SK-N-SH (cell line): ENCODE results near the gene DFFB. TPM values are rescaled to one million over a fixed set of nuclear protein-coding genes. Genes with fewer than 3 reads are reported as not detected.

Source experiments
- CTCF ChIA-PET: fragments of 300-600, 350-600 bp; formaldehyde crosslinking; extraction: SDS; loops from one replicate; lab custom pipeline; 2021; lab: Yijun Ruan, JAX
- POLR2A ChIA-PET: fragments of 350-600 bp; sonication (Branson Sonifier 250); formaldehyde crosslinking; extraction: SDS; loops from one replicate; lab custom pipeline; 2020; ENCODE audit warnings: antibody characterized with exemption, inconsistent platforms; lab: Yijun Ruan, JAX
- DNase-seq: peaks from one replicate; pipeline ENCODE4 v3.0.0; 2012
- H2AFZ ChIP-seq: fragments of 200-600 bp; sonication (generic); 2 replicates; pipeline ENCODE4 v1.8.1; 2016; ENCODE audit warnings: antibody characterized with exemption, mild to moderate bottlenecking, low read depth
- H3F3A ChIP-seq: fragments of 200-600 bp; sonication (generic); replicated peaks from 2 replicates; pipeline ENCODE3; 2016; ENCODE audit warnings: antibody characterized with exemption, mild to moderate bottlenecking; ENCODE audit not compliant: insufficient read depth
- H3K27ac ChIP-seq, 2 experiments: fragments of 200-500 bp in 1 of 2; fragments of 200-600 bp in 1 of 2; sonication (Bioruptor generic) in 1 of 2; sonication (generic), shearing (Covaris generic) in 1 of 2; 2 replicates each; pipeline versions ENCODE4 v1.5.1 to v1.6.1; 2014 to 2016; ENCODE audit warnings: low read depth in 2 of 2, inconsistent platforms in 1 of 2, low read length in 1 of 2, mild to moderate bottlenecking in 1 of 2, mixed read lengths in 1 of 2
- H3K27me3 ChIP-seq: fragments of 200-600 bp; sonication (generic), shearing (Covaris generic); 2 replicates; pipeline ENCODE4 v1.6.1; 2016; ENCODE audit warnings: mixed run types; ENCODE audit not compliant: insufficient read depth
- H3K36me3 ChIP-seq, 2 experiments: fragments of 200-500 bp in 1 of 2; fragments of 200-600 bp in 1 of 2; sonication (Bioruptor generic) in 1 of 2; sonication (generic) in 1 of 2; replicated peaks in 1 of 2; 2 replicates each; pipeline versions ENCODE3 to v1.5.1; 2014 to 2016; ENCODE audit warnings: low read length in 1 of 2, mild to moderate bottlenecking in 1 of 2; ENCODE audit not compliant: insufficient read depth in 2 of 2, control insufficient read depth in 1 of 2
- H3K4me1 ChIP-seq, 2 experiments: fragments of 200-500 bp in 1 of 2; fragments of 200-600 bp in 1 of 2; sonication (Bioruptor generic) in 1 of 2; sonication (generic), shearing (Covaris generic) in 1 of 2; 2 replicates each; pipeline versions ENCODE4 v1.5.1 to v1.6.1; 2014 to 2016; ENCODE audit warnings: low read depth in 1 of 2, low read length in 1 of 2, mixed run types in 1 of 2; ENCODE audit not compliant: insufficient read depth in 2 of 2, control insufficient read depth in 1 of 2
- H3K4me2 ChIP-seq: fragments of 200-600 bp; sonication (generic), shearing (Covaris generic); 2 replicates; pipeline ENCODE4 v1.6.1; 2017; ENCODE audit warnings: mixed run types
- H3K4me3 ChIP-seq, 2 experiments: fragments of 200-500 bp in 1 of 2; fragments of 200-600 bp in 1 of 2; sonication (Bioruptor generic) in 1 of 2; sonication (generic), shearing (Covaris generic) in 1 of 2; 2 replicates each; pipeline versions ENCODE4 v1.5.1 to v1.8.1; 2014 to 2016; ENCODE audit warnings: low read depth in 2 of 2, inconsistent platforms in 1 of 2, low read length in 1 of 2, mild to moderate bottlenecking in 1 of 2, mixed read lengths in 1 of 2, moderate library complexity in 1 of 2
- H3K79me2 ChIP-seq: fragments of 200-600 bp; sonication (generic); 2 replicates; pipeline ENCODE4 v1.8.1; 2017; ENCODE audit warnings: mild to moderate bottlenecking; ENCODE audit not compliant: insufficient read depth
- H3K9ac ChIP-seq: fragments of 200-600 bp; sonication (generic); 2 replicates; pipeline ENCODE4 v1.6.1; 2017; ENCODE audit warnings: mixed run types
- H3K9me2 ChIP-seq: fragments of 200-600 bp; sonication (generic); 2 replicates; pipeline ENCODE4 v1.6.1; 2017; ENCODE audit warnings: mixed run types
- H3K9me3 ChIP-seq: fragments of 200-600 bp; sonication (generic); 2 replicates; pipeline ENCODE4 v1.6.1; 2017; ENCODE audit warnings: mixed run types, mild to moderate bottlenecking, moderate library complexity
- H4K20me1 ChIP-seq: fragments of 200-600 bp; sonication (generic); 2 replicates; pipeline ENCODE4 v1.6.1; 2017; ENCODE audit warnings: mild to moderate bottlenecking, mixed run types; ENCODE audit not compliant: insufficient read depth
- ELF1 ChIP-seq: IDR thresholded peaks from 2 replicates; pipeline ENCODE4 v1.4.0; 2012
- EP300 ChIP-seq, 2 experiments: IDR thresholded peaks; 2 replicates each; pipeline versions ENCODE4 v1.4.0 to v1.6.1; 2012; ENCODE audit warnings: borderline replicate concordance in 1 of 2, low read depth in 1 of 2, low read length in 1 of 2
- FOSL2 ChIP-seq: IDR thresholded peaks from 2 replicates; pipeline ENCODE4 v1.4.0; 2012; ENCODE audit warnings: low read depth, mild to moderate bottlenecking, moderate library complexity, borderline replicate concordance
- FOXM1 ChIP-seq: IDR thresholded peaks from 2 replicates; pipeline ENCODE4 v1.4.0; 2012; ENCODE audit warnings: low read depth, mild to moderate bottlenecking
- GABPA ChIP-seq: IDR thresholded peaks from 2 replicates; pipeline ENCODE4 v1.4.0; 2012; ENCODE audit warnings: low read depth, mild to moderate bottlenecking
- IRF3 ChIP-seq: fragments of 150-350 bp; IDR thresholded peaks from 2 replicates; pipeline ENCODE4 v1.6.1; 2016; ENCODE audit warnings: mild to moderate bottlenecking, low read depth, low read length
- JUND ChIP-seq: IDR thresholded peaks from 2 replicates; pipeline ENCODE4 v1.4.0; 2012
- PBX3 ChIP-seq: IDR thresholded peaks from 2 replicates; pipeline ENCODE4; 2012
- POLR2AphosphoS5 ChIP-seq: IDR thresholded peaks from 2 replicates; pipeline ENCODE4 v1.6.1; 2012; ENCODE audit warnings: low read depth, low read length
- RCOR1 ChIP-seq: fragments of 150-350 bp; IDR thresholded peaks from 2 replicates; pipeline ENCODE4 v1.6.1; 2017; ENCODE audit warnings: antibody characterized with exemption, low read length
- REST ChIP-seq: IDR thresholded peaks from 2 replicates; pipeline ENCODE4 v1.6.1; 2012; ENCODE audit warnings: mild to moderate bottlenecking, low read depth, low read length, moderate library complexity
- RFX5 ChIP-seq: IDR thresholded peaks from 2 replicates; pipeline ENCODE4 v1.6.1; 2012; ENCODE audit warnings: mild to moderate bottlenecking, improper control_type of control experiment, low read length
- TCF12 ChIP-seq: IDR thresholded peaks from 2 replicates; pipeline ENCODE4 v1.4.0; 2012
- USF2 ChIP-seq: fragments of 150-350 bp; IDR thresholded peaks from 2 replicates; pipeline ENCODE4 v1.6.1; 2017; ENCODE audit warnings: antibody characterized with exemption, low read length, low read depth, borderline replicate concordance
- ZBTB33 ChIP-seq: IDR thresholded peaks from 2 replicates; pipeline ENCODE4 v1.4.0; 2012; ENCODE audit warnings: low read depth, borderline replicate concordance
- WGBS: methylation state at CpG from one replicate; pipeline ENCODE4 v1.1.6; 2017; ENCODE audit warnings: low lambda C conversion rate; 5-methylcytosine and 5-hydroxymethylcytosine counted together
- polyA plus RNA-seq, 3 experiments: library from polyadenylated mRNA; depleted of rRNA; stranded (reverse); fragments of >200 nt; gene quantifications; 2 replicates each; pipeline ENCODE4 v1.2.3, GENCODE V29; 2012

Gene DFFB
- polyA plus RNA-seq, 1 of the 3 experiments (the other 2 are of a cell fraction), result 8.2 TPM

GRCh38 chr1:3816331-3817137 lies 40.7 kb upstream of the DFFB start:
- Histone ChIP-seq H3K9ac (no peak overlapping the region), H3K9me3 (no peaks in the 10 kb centered on the region), H3K27ac (no peak overlapping the region), H3K27me3 (no peaks in the 10 kb centered on the region), H3K36me3 (peaks cover 0 to 23% of the 10 kb centered on the region in 2 experiments), H3K4me1 (peaks cover 0 to 33% of the 10 kb centered on the region in 2 experiments; a peak in 2 of 4 replicates), H3K9me2 (no peaks in the 10 kb centered on the region), H3K79me2 (no peaks in the 10 kb centered on the region), H4K20me1 (no peaks in the 10 kb centered on the region), H2AFZ (no peak overlapping the region), H3F3A (no peaks in the 10 kb centered on the region), H3K4me2 (no peak overlapping the region), H3K4me3 (no peak overlapping the region)
- WGBS, result 91% methylated on average over 26 of the region's 38 CpGs
- ChIA-PET POLR2A (no interaction called here), CTCF (interaction anchor here (1.4 kb wide), 1 partner anchor 15 kb away, joined by 5 read pairs; no protein-coding TSS in a partner anchor)
- DNase-seq, result no peak
- TF ChIP-seq REST, result no peak
- TF ChIP-seq POLR2AphosphoS5, result no peak
- TF ChIP-seq FOSL2, result no peak
- no peak for TF ChIP-seq TCF12
- TF ChIP-seq PBX3, result no peak
- TF ChIP-seq FOXM1, result no peak
- TF ChIP-seq IRF3, result no peak

GRCh38 chr1:3817138-3817740 lies 40.0 kb upstream of the DFFB start:
- 96% methylated on average over 13 of the region's 17 CpGs for WGBS
- no peak for TF ChIP-seq RFX5
- no peak for TF ChIP-seq TCF12
- no peak for TF ChIP-seq ELF1
- TF ChIP-seq RCOR1, result no peak
- no peak for TF ChIP-seq JUND
- TF ChIP-seq USF2, result no peak
- no peak for TF ChIP-seq EP300 (IDR thresholded peaks at IDR 0.05; ENCODE audit: borderline replicate concordance in 1 of 2, low read depth in 1 of 2, low read length in 1 of 2)
- TF ChIP-seq ZBTB33, result no peak
- TF ChIP-seq GABPA, result no peak

More at GRCh38 chr1:3817138-3817740, 40.0 kb upstream of the DFFB start:
- H3K36me3 ChIP-seq, result peaks cover 0 to 28% of the 10 kb centered on the region in 2 experiments
- no peaks in the 10 kb centered on the region for H3K79me2 ChIP-seq
- CTCF ChIA-PET, result interaction anchor here (1.4 kb wide), 1 partner anchor 16 kb away, joined by 5 read pairs; no protein-coding TSS in a partner anchor
- no peaks in the 10 kb centered on the region for H3K9me2 ChIP-seq
- POLR2A ChIA-PET, result no interaction called here
- H3K9me3 ChIP-seq, result no peaks in the 10 kb centered on the region
- no peak overlapping the region for H3K27ac ChIP-seq
- no peak overlapping the region for H3K4me3 ChIP-seq
- H3F3A ChIP-seq, result no peaks in the 10 kb centered on the region
- DNase-seq, result no peak
- H2AFZ ChIP-seq, result no peak overlapping the region
- H4K20me1 ChIP-seq, result no peaks in the 10 kb centered on the region
- peaks cover 0 to 40% of the 10 kb centered on the region in 2 experiments; a peak in 2 of 4 replicates for H3K4me1 ChIP-seq
- no peaks in the 10 kb centered on the region for H3K27me3 ChIP-seq
- no peak overlapping the region for H3K9ac ChIP-seq
- H3K4me2 ChIP-seq, result no peak overlapping the region
